NCI-H187 (cell line): Measurements from ENCODE around the gene PLEK.
"Not testable (repeated sequence)": the region's sequence is repeated elsewhere in the genome, so short reads cannot be mapped to it uniquely, and the experiment has no call there.

Experiments used
- DNase-seq, 2 experiments: peaks; one replicate each; lab custom pipeline; 2025; lab: John Stamatoyannopoulos, UW

The PLEK gene

DNA sequence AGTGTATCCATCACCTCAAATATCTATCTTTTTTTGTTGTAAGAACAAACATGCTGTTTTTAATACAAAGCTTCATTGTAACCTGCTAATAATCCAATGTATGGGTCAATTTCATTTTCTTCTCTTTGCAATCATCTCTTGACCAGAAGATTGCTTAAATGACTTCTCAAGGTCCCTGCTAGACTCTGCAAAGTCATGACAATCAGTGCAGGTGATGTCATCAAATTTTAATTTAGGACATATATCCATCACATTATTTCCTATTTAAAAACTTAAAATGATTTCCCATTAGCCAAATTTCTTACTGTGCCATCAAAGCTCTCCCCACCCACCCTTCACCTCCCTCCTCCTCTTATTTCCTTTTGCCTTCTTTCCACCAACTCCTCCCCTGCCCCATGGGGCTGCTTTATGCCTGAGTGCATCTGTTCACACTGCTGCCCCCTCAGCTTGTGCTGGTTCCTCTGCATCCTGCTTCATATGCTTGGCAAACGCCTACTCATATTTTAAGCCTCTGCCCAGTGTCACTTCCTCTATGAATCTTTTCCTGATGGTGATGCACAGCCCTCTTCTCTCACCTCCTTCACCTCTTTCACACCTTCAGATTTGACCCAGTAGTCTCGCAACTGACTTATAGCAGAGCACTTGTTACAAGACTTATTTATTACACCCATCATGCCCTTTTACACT, 20.3 kb downstream of the PLEK start:
- DNase-seq, result no peak

DNA sequence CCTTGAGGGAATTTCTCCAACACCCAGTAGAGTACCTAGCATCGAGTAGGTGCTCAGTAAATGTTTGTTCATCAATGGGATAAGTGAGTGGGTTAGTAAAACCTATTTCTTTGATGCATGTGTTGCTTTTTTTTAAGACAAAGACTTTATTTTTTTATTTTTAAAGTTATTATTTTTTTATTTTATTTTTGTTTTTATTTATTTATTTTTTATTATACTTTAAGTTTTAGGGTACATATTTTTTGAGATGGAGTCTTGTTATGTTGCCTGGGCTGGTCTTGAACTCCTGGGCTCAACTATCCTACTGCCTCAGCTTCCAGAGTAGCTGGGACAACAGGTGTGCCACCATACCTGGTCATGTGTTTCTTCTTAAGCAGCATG, 20.8 kb downstream of the PLEK start:
- no peak for DNase-seq

DNA sequence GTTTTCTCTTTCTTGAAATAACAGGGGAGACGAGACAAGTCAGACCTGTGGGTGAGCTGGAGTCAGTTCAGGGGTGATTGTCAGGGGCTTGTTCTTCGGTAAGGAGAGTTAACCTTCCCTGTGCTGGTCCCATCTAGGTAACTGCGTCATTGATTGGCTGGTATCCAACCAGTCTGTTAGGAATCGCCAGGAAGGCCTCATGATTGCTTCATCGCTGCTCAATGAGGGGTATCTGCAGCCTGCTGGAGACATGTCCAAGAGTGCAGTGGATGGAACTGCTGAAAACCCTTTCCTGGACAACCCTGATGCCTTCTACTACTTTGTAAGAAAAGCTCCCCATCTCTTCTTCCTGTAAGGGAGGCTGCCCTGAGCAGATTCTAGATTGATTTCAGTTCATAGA, 21.3 kb downstream of the PLEK start:
- no peak for DNase-seq

DNA sequence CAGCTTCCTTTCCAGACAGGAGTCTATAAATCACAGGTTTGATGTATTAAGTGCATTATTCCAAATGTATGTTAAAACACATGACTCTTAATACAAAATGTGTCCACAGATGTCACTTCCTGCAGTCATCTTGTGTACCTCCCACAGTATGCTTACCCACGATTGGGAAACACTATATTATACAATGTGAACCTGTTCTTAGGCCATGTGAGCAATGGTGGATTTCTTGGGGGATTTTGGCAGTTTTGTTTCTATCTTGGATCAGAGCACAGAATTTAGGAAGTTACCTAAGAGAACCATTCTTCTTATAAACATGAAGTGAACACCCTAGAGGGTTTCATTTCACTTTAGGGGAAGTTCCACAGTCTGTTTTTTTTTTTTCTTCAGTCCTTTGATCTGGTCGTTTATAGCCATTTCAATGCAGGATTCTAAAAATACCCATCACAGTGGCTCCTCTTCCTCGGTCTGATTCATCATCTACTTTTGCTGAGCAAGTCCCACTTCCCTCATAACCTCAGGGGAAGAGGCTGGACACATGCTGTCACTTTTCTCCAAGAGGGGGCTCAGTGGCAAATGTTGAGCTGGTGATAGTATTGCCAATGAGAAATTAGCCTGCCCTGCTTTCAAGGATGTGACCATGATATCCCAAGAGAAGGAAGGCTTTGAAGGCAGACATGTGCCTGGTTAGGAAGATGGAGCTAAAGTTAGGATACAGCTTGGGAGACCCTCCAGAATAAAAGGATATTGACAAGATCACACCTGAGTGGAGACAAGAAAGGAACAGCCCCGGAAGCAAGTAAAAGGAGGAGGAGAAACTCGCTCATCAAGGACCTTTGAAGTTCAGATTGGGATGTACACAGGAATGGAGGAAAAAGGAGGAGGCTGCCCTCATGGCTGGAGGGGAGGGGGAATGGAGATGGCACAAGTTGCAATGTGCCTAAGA, 22.6 kb downstream of the PLEK start:
- DNase-seq, result no peak

DNA sequence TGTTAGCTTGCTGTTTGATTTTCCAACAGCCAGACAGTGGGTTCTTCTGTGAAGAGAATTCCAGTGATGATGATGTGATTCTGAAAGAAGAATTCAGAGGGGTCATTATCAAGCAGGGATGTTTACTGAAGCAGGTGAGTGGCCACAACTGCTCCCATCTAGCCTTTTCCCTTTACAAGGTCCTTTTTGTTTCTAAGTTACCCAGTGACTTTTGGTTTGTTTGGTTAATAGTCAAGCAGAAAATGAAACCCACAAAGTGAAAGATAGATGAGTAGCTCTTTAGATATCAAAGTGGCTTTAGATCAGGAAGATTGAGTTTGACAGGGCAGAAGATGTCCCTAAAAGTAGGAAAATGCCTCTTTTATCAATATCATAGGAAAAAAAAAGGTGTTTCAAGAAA, 23.3 kb downstream of the PLEK start:
- no peak for DNase-seq

DNA sequence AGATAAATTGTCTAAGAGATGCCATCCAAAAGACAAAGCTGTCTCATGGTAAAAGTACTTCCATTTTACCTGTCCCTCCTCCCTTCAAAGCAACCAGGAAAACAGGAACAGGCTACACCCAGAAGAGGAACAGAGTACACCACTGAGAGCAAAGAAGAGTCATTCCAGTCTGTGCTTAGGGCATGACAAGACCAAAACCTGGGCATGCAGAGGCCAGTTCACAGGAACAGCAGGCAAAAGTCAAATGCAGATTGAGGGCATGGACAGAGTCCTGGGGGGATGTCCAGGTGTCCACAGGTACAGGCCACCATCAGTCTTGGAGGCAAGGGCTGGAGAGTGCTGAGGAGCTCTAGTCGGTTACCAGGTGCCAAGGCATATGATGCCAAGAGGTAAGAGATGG, 23.7 kb downstream of the PLEK start:
- no peak for DNase-seq

DNA sequence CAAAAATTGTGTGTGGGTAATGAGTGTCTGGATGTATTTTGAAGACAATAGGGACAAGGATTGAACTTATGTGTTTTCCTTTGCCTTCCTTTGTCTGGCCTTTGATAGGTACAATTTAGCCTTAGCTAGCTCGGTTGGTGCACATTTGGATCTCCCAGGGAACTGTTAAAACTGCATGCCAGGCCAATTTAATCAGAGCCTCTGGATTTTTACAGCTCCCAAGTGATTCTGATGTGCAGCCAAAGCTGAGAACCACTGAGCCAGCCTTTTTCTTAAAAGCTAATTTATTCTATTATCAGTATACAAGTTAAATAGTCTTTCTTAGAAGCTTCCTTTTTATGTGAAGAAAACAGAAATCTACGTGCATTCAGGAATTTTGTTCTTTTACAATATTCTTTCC, 25.0 kb downstream of the PLEK start:
- no peak for DNase-seq

DNA sequence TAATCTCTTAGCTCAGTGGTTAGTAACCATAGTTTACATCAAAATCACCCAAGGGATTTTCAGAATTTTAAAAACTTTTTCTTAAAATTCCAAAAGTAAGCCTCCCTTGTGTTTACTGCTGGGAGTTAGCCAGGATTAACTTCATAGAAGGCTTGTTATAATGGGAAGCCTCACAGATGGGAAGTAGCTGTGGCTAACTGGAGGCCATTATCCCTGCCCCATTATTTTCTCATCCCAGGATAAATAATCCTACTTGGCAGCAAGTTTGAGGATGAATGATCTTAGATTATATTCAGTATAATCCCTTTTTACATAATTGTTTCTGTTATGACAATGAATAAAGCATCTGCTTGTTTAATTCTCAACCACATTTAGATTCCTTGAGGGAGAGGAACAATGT, 25.5 kb downstream of the PLEK start:
- no peak for DNase-seq

DNA sequence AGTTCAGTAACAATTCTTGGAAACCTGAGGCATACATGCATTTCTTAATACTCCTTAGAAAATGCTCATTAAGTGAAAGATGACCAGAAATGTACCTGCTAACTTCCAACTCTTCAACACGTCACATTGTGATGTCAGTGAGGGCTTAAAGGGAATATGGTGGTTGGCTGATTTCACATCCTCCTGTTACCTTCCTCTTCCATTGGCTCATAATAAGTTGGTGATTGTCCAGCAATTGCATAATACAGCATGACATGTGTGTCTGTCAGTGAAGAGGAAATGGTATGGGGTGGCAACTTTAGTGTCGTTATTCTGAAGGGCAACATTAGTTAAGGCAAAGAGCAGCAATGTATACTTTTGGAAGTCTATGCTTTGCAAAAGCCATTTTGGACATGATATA, 26.0 kb downstream of the PLEK start:
- DNase-seq, result no peak

DNA sequence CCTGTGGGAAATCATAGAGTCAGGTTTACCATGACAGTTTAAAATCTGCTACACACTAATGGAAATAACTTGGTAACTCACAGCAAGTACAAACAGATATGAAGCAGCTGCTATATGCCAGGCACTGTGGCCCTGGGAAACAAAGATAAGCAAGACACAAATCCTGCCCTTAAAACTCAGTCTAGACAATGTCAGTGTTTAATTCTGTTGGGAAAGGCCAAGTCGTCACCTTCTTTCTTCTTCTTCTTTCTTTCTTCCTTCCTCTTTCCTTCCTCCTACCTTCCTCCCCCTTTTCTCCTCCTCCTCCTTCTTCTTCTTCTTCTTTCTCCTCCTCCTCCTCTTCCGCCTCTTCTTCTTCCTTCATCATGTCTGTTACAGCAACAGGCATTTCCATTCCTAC, 26.8 kb downstream of the PLEK start:
- DNase-seq, result no peak

DNA sequence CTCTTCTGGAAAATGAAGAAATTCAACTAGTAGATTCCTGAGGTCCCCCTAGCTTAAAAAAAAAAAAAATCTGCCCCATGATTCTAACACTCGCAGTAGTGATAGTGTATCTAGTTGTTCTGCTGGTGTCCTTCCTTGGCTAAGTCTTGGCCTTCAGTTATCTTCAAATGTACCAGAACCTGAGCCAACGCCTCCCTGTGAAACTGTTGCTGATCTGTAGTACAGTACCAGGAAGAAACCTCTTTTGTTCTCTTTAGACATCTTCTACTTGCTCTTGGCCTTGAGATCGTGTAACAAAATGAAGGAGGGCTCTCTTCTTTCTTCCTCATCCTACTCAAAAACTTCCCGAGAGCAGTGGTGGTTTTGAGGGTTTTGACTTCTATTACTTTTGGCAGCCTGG, 31.0 kb downstream of the PLEK start:
- DNase-seq, result no peak

DNA sequence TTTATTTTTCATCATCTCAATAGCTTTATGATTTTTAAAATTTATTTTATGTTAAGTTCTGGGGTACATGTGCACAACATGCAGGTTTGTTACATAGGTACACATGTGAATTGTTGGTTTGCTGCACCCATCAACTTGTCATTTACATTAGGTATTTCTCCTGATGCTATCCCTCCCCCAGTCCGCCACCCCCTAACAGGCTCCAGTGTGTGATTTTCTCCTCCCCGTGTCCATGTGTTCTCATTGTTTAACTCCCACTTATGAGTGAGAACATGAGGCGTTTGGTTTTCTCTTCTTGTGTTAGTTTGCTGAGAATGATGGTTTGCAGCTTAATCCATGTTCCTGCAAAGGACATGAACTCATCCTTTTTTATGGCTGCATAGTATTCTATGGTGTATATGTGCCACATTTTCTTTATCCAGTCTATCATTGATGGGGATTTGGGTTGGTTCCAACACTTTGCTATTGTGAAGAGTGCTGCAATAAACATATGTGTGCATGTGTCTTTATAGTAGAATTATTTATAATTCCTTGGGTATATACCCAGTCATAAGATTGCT, 32.7 kb downstream of the PLEK start:
- not testable (repeated sequence) for DNase-seq

DNA sequence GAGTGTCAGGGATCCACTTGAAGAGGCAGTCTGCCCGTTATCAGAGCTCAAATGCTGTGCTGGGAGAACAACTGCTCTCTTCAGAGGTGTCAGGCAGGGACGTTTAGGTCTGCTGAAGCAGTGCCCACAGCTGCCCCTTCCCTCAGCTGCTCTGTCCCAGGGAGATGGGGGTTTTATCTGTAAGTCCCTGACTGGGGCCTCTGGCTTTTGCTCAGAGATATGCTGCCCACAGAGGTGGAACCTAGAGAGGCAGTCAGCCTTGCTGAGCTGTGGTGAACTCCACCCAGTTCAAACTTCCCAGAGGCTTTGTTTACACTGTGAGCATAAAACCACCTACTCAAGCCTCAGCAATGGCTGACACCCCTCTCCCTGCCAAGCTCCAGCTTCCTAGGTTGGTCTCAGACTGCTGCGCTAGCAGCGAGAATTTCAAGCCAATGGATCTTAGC, 38.1 kb downstream of the PLEK start:
- DNase-seq, result no peak

DNA sequence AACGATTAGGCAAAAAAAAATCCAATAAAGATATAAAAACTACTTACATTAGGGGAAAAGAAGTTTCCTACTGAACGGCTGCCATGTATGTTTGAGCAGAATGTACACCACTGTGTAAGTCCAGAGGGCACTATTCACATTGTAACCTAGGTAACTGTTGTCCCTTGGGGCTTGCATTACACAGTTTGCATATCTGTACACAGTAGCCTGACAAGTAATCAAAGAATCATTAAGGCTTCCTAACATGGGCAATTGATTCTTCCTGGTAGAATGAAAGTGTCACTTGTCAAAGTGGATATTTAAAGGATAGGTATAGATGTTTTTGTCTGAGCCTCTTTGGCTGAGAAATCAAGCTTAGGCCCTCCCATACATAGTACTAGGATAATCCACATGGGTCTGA, 39.1 kb downstream of the PLEK start:
- no peak for DNase-seq

DNA sequence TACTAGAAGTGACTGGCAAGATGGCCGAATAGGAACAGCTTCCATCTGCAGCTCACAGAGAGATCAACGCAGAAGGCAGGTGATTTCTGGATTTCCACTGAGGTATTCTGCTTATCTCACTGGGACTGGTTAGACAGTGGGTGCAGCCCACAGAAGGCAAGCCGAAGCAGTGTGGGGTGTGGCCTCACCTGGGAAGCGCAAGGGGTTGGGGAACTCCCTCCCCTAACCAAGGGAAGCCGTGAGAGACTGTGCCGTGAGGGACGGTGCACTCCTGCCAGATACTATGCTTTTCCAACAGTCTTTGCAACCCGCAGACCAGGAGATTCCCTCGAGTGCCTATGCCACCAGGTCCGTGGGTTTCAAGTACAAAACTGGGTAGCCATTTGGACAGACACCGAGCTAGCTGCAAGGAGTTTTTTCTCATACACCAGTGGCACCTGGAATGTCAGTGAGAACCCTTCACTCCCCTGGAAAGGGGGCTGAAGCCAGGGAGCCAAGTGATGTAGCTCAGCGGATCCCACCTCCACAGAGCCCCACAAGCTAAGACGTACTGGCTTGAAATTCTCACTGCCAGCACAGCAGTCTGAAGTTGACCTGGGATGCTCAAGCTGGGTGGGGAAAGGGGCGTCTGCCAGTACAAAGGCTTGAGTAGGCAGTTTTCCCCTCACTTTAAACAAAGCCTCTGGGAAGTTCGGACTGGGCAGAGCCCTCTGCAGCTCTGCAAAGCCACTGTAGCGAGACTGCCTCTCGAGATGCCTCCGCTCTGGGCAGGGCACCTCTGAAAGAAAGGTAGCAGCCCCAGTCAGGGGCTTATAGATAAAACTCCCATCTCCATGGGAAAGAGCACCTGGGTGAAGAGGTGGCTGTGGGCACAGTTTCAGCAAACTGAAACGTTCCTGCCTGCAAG, 40.1 kb downstream of the PLEK start:
- DNase-seq, result no peak

DNA sequence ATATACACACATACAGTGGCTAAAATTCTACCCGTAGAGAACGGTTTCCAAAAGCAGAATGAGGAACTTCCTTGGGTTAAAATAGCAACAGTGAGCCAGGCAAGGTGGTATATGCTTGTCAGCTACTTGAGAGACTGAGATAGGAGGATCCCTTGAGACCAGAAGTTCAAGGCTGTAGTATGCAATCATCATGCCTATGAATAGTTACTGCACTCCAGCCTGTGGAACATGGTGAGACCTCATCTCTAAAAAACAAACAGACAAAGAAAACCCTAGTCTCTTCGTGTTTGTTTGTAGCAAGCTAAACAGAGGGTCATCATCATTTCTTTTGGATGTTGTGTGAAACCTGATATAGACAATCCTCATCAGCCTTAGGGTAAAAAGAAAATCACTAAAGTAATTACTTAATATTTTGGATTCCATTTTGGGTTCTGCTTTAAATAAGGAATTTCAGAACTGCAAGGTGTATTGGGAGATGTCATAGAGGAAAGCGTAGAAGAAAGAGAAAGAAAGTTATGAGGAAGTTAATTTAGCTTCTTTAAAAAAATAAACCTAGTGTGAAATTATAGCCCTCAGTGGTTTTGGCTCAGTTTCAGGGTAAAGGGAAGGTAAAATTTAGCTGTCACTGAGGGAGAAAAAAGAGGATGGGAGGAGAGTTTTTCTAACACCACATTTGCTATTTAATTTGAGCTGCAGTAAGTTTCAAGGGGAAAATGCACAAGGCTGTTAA, 46.5 kb downstream of the PLEK start:
- no peak for DNase-seq

DNA sequence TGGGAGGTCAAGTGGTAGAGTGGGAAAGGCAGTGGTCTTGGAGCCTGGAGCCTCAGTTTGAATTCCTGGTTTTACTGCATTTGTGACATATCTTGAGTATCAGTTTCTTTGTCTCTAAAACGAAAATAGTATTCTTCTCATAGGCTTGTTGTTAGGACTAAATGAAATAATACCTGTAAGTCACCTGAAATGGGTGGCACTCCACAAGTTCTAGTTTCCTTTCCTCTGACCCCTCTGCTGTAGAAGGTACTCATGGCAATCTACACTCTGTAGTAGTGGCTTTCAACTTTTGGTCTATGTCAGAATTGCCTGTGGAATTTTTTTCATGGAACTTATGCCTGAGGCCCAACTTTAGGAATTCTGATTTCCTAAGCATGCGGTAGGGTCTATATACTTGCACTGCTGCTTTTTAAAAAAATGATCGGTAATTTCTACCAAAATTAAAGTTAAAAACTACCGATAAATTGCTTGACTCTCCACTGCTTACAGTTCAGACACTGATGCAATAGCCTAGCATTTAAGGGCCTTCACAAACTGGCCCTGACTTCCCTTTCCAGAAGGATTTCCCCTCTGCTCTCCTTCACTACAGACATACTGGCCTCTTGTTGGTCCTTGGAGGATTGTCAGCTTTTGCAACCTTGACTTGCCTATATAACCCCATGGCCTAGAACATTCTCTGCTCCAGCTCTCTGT, 47.2 kb downstream of the PLEK start:
- no peak for DNase-seq

DNA sequence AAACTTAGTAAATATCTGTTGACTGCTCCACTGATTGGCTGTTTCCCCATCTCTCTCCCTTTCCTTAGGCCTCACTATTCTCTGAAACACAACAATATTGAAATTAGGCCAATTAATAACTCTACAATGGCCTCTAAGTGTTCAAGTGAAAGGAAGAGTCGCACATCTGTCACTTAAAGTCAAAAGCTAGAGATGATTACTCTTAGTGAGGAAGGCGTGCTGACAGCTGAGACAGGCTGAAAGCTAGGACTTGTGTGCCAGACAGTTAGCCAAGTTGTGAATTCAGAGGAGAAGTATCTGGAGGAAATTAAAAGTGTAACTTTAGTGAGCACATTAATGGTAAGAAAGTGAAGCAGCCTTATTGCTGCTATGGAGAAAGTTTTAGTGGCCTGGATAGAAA, 48.4 kb downstream of the PLEK start:
- DNase-seq, result no peak

DNA sequence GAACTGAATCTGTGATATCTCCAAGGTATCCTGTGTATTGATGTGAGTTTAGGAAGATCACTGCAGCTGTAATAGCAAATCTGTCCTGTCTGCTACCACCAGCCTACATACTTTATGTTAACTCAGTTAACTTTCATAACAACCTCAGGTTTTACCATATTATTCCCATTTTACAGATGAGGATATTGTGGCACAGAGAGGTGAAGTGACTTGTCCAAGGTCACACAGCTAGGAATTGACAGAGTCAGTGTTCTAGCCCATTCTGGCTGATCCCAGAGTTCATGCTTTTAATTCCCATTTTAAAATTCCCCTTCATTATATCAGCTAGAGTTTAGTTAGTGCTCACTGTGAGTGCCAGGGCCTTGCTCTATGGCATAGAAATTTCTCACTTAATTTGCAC, 49.4 kb downstream of the PLEK start:
- no peak for DNase-seq

DNA sequence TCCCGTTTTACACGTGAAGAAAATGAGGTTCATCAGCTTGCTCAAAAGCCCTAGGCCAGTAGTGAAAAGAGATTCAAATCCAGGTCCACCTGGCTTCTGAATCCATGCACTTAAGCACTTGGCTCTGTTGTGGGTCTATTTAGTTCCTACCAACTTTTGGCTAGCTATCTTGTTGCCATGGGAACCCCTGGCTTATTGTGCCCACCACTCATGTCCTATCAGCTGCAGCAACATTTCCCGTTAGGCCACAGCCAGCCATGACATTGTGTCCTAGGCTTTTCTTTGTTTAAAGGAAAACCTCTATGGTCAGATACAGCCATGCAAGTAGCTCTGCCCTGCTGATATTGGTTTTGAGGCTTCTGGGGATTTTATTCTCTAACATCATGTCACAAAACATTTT, 49.8 kb downstream of the PLEK start:
- no peak for DNase-seq

DNA sequence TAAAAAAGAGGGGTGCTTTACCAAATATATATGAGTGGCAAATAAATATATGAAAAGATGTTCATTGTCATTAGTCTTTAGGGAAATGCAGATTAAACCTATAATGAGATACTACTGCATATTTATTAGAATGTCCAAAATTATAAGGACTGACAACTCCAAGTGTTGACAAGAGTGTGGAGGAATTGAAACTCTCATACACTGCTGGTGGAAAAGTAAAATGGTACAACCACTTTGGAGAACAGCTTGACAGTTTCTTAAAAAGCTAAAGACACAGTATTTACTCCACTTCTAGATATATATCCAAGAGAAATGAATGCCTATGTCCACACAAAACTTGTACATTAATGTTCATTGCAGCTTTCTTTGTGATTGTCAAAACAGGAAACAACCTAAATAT, 50.4 kb downstream of the PLEK start:
- DNase-seq, result no peak
